ENCODE measurements around the gene ZNF354C.

GRCh38 chr5:179115307-179115706 is 55.1 kb downstream of the ZNF354C start:
- TF ChIP-seq POLR2A (IDR thresholded peaks at IDR 0.05) = no peak
- no peak for TF ChIP-seq CTCF (IDR thresholded peaks at IDR 0.05)
